Measurements from ENCODE around the gene USP17L29.
"Not testable (repeated sequence)": the region's sequence is repeated elsewhere in the genome, so short reads cannot be mapped to it uniquely, and the experiment has no call there.

GRCh38 chr4:9324865-9325264, 28.6 kb upstream of the USP17L29 start, which contains the start of gene USP17L24:
- not testable (repeated sequence) for TF ChIP-seq HDGF (IDR thresholded peaks at IDR 0.05; ENCODE audit: borderline replicate concordance); SP1 (IDR thresholded peaks at IDR 0.05); NFRKB (IDR thresholded peaks at IDR 0.05); BHLHE40 (IDR thresholded peaks at IDR 0.05; ENCODE audit: borderline replicate concordance); FOXA1 (IDR thresholded peaks at IDR 0.05); SUZ12 (IDR thresholded peaks at IDR 0.05)
